ENCODE results near the gene SPON1. TPM values are rescaled to one million over a fixed set of nuclear protein-coding genes. Genes with fewer than 3 reads are reported as not detected.

Gene SPON1
- polyA plus RNA-seq, 2 of the 4 experiments (the other 2 are of a cell fraction): not detected

- TF ChIP-seq SMC3 (IDR thresholded peaks at IDR 0.05): no peak
- no peak for TF ChIP-seq NPAS2 (CRISPR knock-in tag; IDR thresholded peaks at IDR 0.05; ENCODE audit: borderline replicate concordance)
- no peak for TF ChIP-seq CBX8 (IDR thresholded peaks at IDR 0.05)
- TF ChIP-seq JUN (IDR thresholded peaks at IDR 0.05): no peak
- no peak for TF ChIP-seq CTCF (IDR thresholded peaks at IDR 0.05)
- no peak for TF ChIP-seq HDAC2 (IDR thresholded peaks at IDR 0.05)
- TF ChIP-seq TP53 (CRISPR knock-in tag; IDR thresholded peaks at IDR 0.05): no peak
- no peak for TF ChIP-seq JUNB (IDR thresholded peaks at IDR 0.05)
- no peak for TF ChIP-seq HEYL (CRISPR knock-in tag; IDR thresholded peaks at IDR 0.05)
- TF ChIP-seq REST (IDR thresholded peaks at IDR 0.05): no peak
- no peak for TF ChIP-seq EP300 (IDR thresholded peaks at IDR 0.05)
- no peak for TF ChIP-seq ZC3H11A (IDR thresholded peaks at IDR 0.05)
- TF ChIP-seq HOXB5 (CRISPR knock-in tag; IDR thresholded peaks at IDR 0.05): no peak
- TF ChIP-seq GATA3 (IDR thresholded peaks at IDR 0.05; ENCODE audit: borderline replicate concordance): no peak
- TF ChIP-seq CEBPB (IDR thresholded peaks at IDR 0.05): no peak
- TF ChIP-seq FOXS1 (CRISPR knock-in tag; IDR thresholded peaks at IDR 0.05): no peak
- no peak for TF ChIP-seq HOXB13 (CRISPR knock-in tag; IDR thresholded peaks at IDR 0.05; ENCODE audit: low read depth)
- no peak for TF ChIP-seq FOSL2 (IDR thresholded peaks at IDR 0.05)
- TF ChIP-seq FOSL2 (CRISPR knock-in tag; IDR thresholded peaks at IDR 0.05): no peak
- no peak for TF ChIP-seq TFCP2L1 (CRISPR knock-in tag; IDR thresholded peaks at IDR 0.05)
- no peak for TF ChIP-seq MAZ (IDR thresholded peaks at IDR 0.05; ENCODE audit: borderline replicate concordance, low read depth, low read length)
- ATAC-seq (no peak), DNase-seq (ENCODE audit: low read depth in 1 of 2, low spot score in 1 of 2) (no peak), FAIRE-seq (no peak)
- Histone ChIP-seq H3K4me1 (no peaks in the 10 kb centered on the region), H3K9me3 (no peaks in the 10 kb centered on the region), H3K27ac (no peak overlapping the region), H3K4me3 (no peak overlapping the region), H3K4me2 (no peak overlapping the region)
- 73% methylated on average over 3 of the region's 3 CpGs for WGBS (ENCODE audit: missing lambda C conversion rate)
- ChIA-PET POLR2A (no interaction called here), CTCF (no interaction called here)
Observed at GRCh38 chr11:14044916-14045315, 82.4 kb downstream of the SPON1 start.

- H3K4me3 ChIP-seq: no peak overlapping the region
- DNase-seq (ENCODE audit: low read depth in 1 of 2, low spot score in 1 of 2) (no peak), FAIRE-seq (no peak), ATAC-seq (no peak)
- H3K4me2 ChIP-seq: no peak overlapping the region
- no peak for TF ChIP-seq POLR2AphosphoS2 (conservative IDR thresholded peaks at IDR 0.05; ENCODE audit: low read length)
- no peak for TF ChIP-seq ATOH8 (CRISPR knock-in tag; IDR thresholded peaks at IDR 0.05; ENCODE audit: low read depth)
- TF ChIP-seq MAZ (IDR thresholded peaks at IDR 0.05; ENCODE audit: borderline replicate concordance, low read depth, low read length): no peak
- TF ChIP-seq MAX (IDR thresholded peaks at IDR 0.05): no peak
- no peak for TF ChIP-seq HDAC2 (IDR thresholded peaks at IDR 0.05)
- 53% methylated on average over 2 of the region's 2 CpGs for WGBS (ENCODE audit: missing lambda C conversion rate)
- H3K27ac ChIP-seq: no peak overlapping the region
- H3K9me3 ChIP-seq: no peaks in the 10 kb centered on the region
- ChIA-PET CTCF (interaction anchor here (1.2 kb wide), 1 partner anchor 76 kb away, joined by 3 read pairs; no protein-coding TSS in a partner anchor), POLR2A (no interaction called here)
- H3K4me1 ChIP-seq: no peaks in the 10 kb centered on the region
Observed at GRCh38 chr11:14045417-14045816, 82.9 kb downstream of the SPON1 start.

All from A549 (cell line).